H1 (cell line): Measurements from ENCODE around the gene STAM2. TPM values are rescaled to one million over a fixed set of nuclear protein-coding genes. Genes with fewer than 3 reads are reported as not detected.
A peak's percentile ranks its signal among the peaks of the same experiment; 100 is the strongest.

Experiments
- CTCF ChIA-PET: fragments of 300-600 bp; sonication (Branson Sonifier 250); formaldehyde crosslinking; loops from one replicate; lab custom pipeline; 2021; ENCODE audit not compliant: partially characterized antibody; lab: Charles Lee
- POLR2A ChIA-PET: fragments of 300-600 bp; sonication (Branson Sonifier 250); formaldehyde crosslinking; loops from one replicate; lab custom pipeline; 2021; ENCODE audit warnings: inconsistent platforms; ENCODE audit not compliant: partially characterized antibody; lab: Charles Lee
- DNase-seq, 2 experiments: peaks; one replicate each; pipeline versions ENCODE4 v3.0.0 to v3.0.0-alpha.2; 2010 to 2022; ENCODE audit warnings: low spot score in 2 of 2, low read depth in 1 of 2, mixed read lengths in 1 of 2
- FAIRE-seq: peaks from 2 replicates; lab custom pipeline; 2011; peaks lifted over from hg19 to GRCh38; lab: Jason Lieb, UNC
- H2AFZ ChIP-seq: 2 replicates; pipeline ENCODE4 v1.8.1; 2012; ENCODE audit warnings: low read length, inconsistent platforms
- H2AK5ac ChIP-seq: 2 replicates; pipeline ENCODE4 v1.6.1; 2013; ENCODE audit warnings: low read depth, low read length
- H2BK120ac ChIP-seq: replicated peaks from 2 replicates; pipeline ENCODE3; 2013; ENCODE audit warnings: low read depth, low read length, inconsistent platforms
- H2BK12ac ChIP-seq: 2 replicates; pipeline ENCODE4 v1.6.1; 2013; ENCODE audit warnings: low read depth, low read length
- H2BK15ac ChIP-seq: 2 replicates; pipeline ENCODE4 v1.6.1; 2013; ENCODE audit warnings: low read length
- H2BK20ac ChIP-seq: 2 replicates; pipeline ENCODE4 v1.6.1; 2013; ENCODE audit warnings: low read length
- H2BK5ac ChIP-seq: 2 replicates; pipeline ENCODE4 v1.6.1; 2013; ENCODE audit warnings: low read depth, low read length
- H3K14ac ChIP-seq: 2 replicates; pipeline ENCODE4 v1.6.1; 2013; ENCODE audit warnings: inconsistent platforms; ENCODE audit not compliant: insufficient read length
- H3K18ac ChIP-seq: 2 replicates; pipeline ENCODE4 v1.6.1; 2013; ENCODE audit warnings: low read length; ENCODE audit errors: extremely low read depth
- H3K23ac ChIP-seq: 2 replicates; pipeline ENCODE4 v1.6.1; 2013; ENCODE audit warnings: inconsistent platforms; ENCODE audit not compliant: insufficient read length
- H3K23me2 ChIP-seq: 2 replicates; pipeline ENCODE4 v1.6.1; 2013; ENCODE audit warnings: low read depth, low read length
- H3K27ac ChIP-seq: 2 replicates; pipeline ENCODE4 v1.6.1; 2011; ENCODE audit warnings: low read depth, low read length, inconsistent platforms
- H3K27me3 ChIP-seq, 4 experiments: replicated peaks in 1 of 4; 1 replicate in 1 of 4; 2 replicates in 3 of 4; pipeline versions ENCODE4 v1.6.1 to v1.8.1; 2011 to 2013; ENCODE audit warnings: low read length in 3 of 4, mild to moderate bottlenecking in 3 of 4, inconsistent platforms in 2 of 4, mixed read lengths in 2 of 4, moderate library complexity in 1 of 4; ENCODE audit not compliant: control insufficient read depth in 3 of 4, insufficient read depth in 3 of 4; ENCODE audit errors: extremely low read depth in 1 of 4
- H3K36me3 ChIP-seq, 4 experiments: 2 replicates each; pipeline versions ENCODE4 v1.6.1 to v1.8.1; 2011 to 2013; ENCODE audit warnings: mild to moderate bottlenecking in 4 of 4, low read length in 3 of 4, moderate library complexity in 2 of 4, control low read depth in 1 of 4, inconsistent platforms in 1 of 4; ENCODE audit not compliant: insufficient read depth in 4 of 4, control insufficient read depth in 2 of 4
- H3K4ac ChIP-seq: replicated peaks from 2 replicates; pipeline ENCODE3; 2013; ENCODE audit warnings: low read length, low read depth, mixed read lengths, inconsistent platforms; ENCODE audit not compliant: insufficient read length
- H3K4me1 ChIP-seq, 4 experiments: replicated peaks in 1 of 4; 1 replicate in 1 of 4; 2 replicates in 3 of 4; pipeline versions ENCODE4 v1.6.1 to v1.8.1; 2011 to 2013; ENCODE audit warnings: low read length in 3 of 4, inconsistent platforms in 2 of 4, mixed read lengths in 1 of 4; ENCODE audit not compliant: insufficient read depth in 4 of 4, control insufficient read depth in 3 of 4
- H3K4me2 ChIP-seq, 2 experiments: 2 replicates each; pipeline versions ENCODE4 v1.6.1 to v1.8.1; 2011 to 2013; ENCODE audit warnings: low read depth in 2 of 2, low read length in 2 of 2, control low read depth in 1 of 2, inconsistent platforms in 1 of 2, mild to moderate bottlenecking in 1 of 2; ENCODE audit not compliant: insufficient read depth in 1 of 2
- H3K4me3 ChIP-seq, 4 experiments: fragments of 200-600, 300-600 bp in 1 of 4; sonication (generic), shearing (Covaris generic), sonication (Bioruptor Twin) in 1 of 4; 2 replicates each; pipeline versions ENCODE4 v1.5.1 to v1.8.1; 2011 to 2016; ENCODE audit warnings: low read length in 4 of 4, low read depth in 3 of 4, control low read depth in 2 of 4, inconsistent platforms in 2 of 4, mild to moderate bottlenecking in 2 of 4, mixed read lengths in 1 of 4, moderate library complexity in 1 of 4; ENCODE audit not compliant: insufficient read depth in 2 of 4; ENCODE audit errors: extremely low read depth in 1 of 4
- H3K56ac ChIP-seq: replicated peaks from 2 replicates; pipeline ENCODE3; 2013; ENCODE audit warnings: low read depth, mild to moderate bottlenecking, mixed read lengths, low read length, inconsistent platforms; ENCODE audit not compliant: insufficient read length
- H3K79me1 ChIP-seq: 2 replicates; pipeline ENCODE4 v1.6.1; 2013; ENCODE audit warnings: low read depth, low read length, control low read depth
- H3K79me2 ChIP-seq, 2 experiments: 2 replicates each; pipeline versions ENCODE4 v1.6.1 to v1.8.1; 2012 to 2013; ENCODE audit warnings: low read length in 2 of 2, mild to moderate bottlenecking in 2 of 2, inconsistent platforms in 1 of 2; ENCODE audit not compliant: insufficient read depth in 2 of 2, control insufficient read depth in 1 of 2
- H3K9ac ChIP-seq, 4 experiments: replicated peaks in 1 of 4; 1 replicate in 1 of 4; 2 replicates in 3 of 4; pipeline versions ENCODE4 v1.6.1 to v1.8.1; 2011 to 2013; ENCODE audit warnings: low read depth in 3 of 4, low read length in 3 of 4, control low read depth in 2 of 4, mild to moderate bottlenecking in 2 of 4, moderate library complexity in 2 of 4, inconsistent platforms in 1 of 4; ENCODE audit errors: extremely low read depth in 1 of 4
- H3K9me3 ChIP-seq, 2 experiments: 2 replicates each; pipeline versions ENCODE4 v1.6.1 to v1.8.1; 2012 to 2013; ENCODE audit warnings: mild to moderate bottlenecking in 2 of 2, moderate library complexity in 2 of 2, control low read depth in 1 of 2, inconsistent platforms in 1 of 2, low read depth in 1 of 2, low read length in 1 of 2, mixed read lengths in 1 of 2; ENCODE audit not compliant: insufficient read depth in 2 of 2
- H4K20me1 ChIP-seq, 2 experiments: replicated peaks in 1 of 2; 2 replicates each; pipeline versions ENCODE3 to v1.8.1; 2011 to 2013; ENCODE audit warnings: inconsistent platforms in 2 of 2, low read length in 2 of 2, mild to moderate bottlenecking in 1 of 2; ENCODE audit not compliant: insufficient read depth in 2 of 2, control insufficient read depth in 1 of 2
- H4K5ac ChIP-seq: 2 replicates; pipeline ENCODE4 v1.6.1; 2013; ENCODE audit warnings: low read length, low read depth, mixed read lengths, inconsistent platforms; ENCODE audit not compliant: insufficient read length
- H4K8ac ChIP-seq: 2 replicates; pipeline ENCODE4 v1.8.0; 2013; ENCODE audit warnings: mild to moderate bottlenecking, moderate library complexity, low read length, inconsistent platforms; ENCODE audit not compliant: insufficient read depth; ENCODE audit errors: extremely low read depth
- H4K91ac ChIP-seq: replicated peaks from 2 replicates; pipeline ENCODE3; 2013; ENCODE audit warnings: low read length, mixed read lengths, inconsistent platforms; ENCODE audit not compliant: insufficient read length
- RAD21 ChIP-seq, 2 experiments: IDR thresholded peaks in 1 of 2; conservative IDR thresholded peaks in 1 of 2; 2 replicates each; pipeline ENCODE4 v1.6.1; 2011; ENCODE audit warnings: low read depth in 2 of 2, low read length in 2 of 2, improper control_type of control experiment in 1 of 2, inconsistent platforms in 1 of 2, mild to moderate bottlenecking in 1 of 2, moderate library complexity in 1 of 2
- SIX5 ChIP-seq: IDR thresholded peaks from 2 replicates; pipeline ENCODE4 v1.6.1; 2011; ENCODE audit warnings: mild to moderate bottlenecking, low read depth, low read length
- WGBS, 2 experiments: shearing (Covaris generic) in 1 of 2; methylation state at CpG; one replicate each; pipeline versions ENCODE4 v1.1.6 to v1.1.7; 2013 to 2015; ENCODE audit warnings: low lambda C conversion rate in 2 of 2, mixed read lengths in 2 of 2, inconsistent platforms in 1 of 2, low coverage in 1 of 2, missing lambda C conversion rate in 1 of 2; ENCODE audit not compliant: insufficient replicate concordance in 2 of 2, insufficient coverage in 1 of 2, insufficient read length in 1 of 2; ENCODE audit errors: extremely low coverage in 1 of 2, missing lambda C conversion rate in 1 of 2; 5-methylcytosine and 5-hydroxymethylcytosine counted together
- polyA plus RNA-seq, 7 experiments: library from polyadenylated mRNA; depleted of rRNA in 3 of 7; stranded (reverse) in 5 of 7; unstranded in 2 of 7; fragments of >200 nt in 5 of 7; fragments of 200-250 nt in 2 of 7; gene quantifications; 1 replicate in 5 of 7; 2 replicates in 1 of 7; 4 replicates in 1 of 7; pipeline versions ENCODE4 v1.2.1 to v1.2.3, GENCODE V29; 2011 to 2013; ENCODE audit warnings: missing spikeins in 2 of 7, mixed read lengths in 2 of 7
- total RNA-seq: library from RNA; stranded (reverse); fragmentation: NEBNext Ultra II Directional; extraction: Animal tissue kit (Norgen Biotek cat#: 25700); gene quantifications from 2 replicates; pipeline ENCODE4 v1.2.1, GENCODE V29; 2021
- TF ChIP-seq, protein P1 (sequence below), 3 experiments: IDR thresholded peaks; 1 replicate in 2 of 3; 2 replicates in 1 of 3; pipeline versions ENCODE4 v1.5.1 to v1.6.1; 2011; ENCODE audit warnings: low read length in 3 of 3, mild to moderate bottlenecking in 3 of 3, inconsistent platforms in 2 of 3, low read depth in 1 of 3, moderate library complexity in 1 of 3; ENCODE audit not compliant: insufficient read depth in 1 of 3; ENCODE audit errors: control extremely low read depth in 1 of 3

Gene STAM2
- total and polyA plus RNA-seq, 2 of the 8 experiments (the other 6 are each of a cell fraction or from before 2014, with no cell fraction given): 5.4 to 9.4 TPM

DNA sequence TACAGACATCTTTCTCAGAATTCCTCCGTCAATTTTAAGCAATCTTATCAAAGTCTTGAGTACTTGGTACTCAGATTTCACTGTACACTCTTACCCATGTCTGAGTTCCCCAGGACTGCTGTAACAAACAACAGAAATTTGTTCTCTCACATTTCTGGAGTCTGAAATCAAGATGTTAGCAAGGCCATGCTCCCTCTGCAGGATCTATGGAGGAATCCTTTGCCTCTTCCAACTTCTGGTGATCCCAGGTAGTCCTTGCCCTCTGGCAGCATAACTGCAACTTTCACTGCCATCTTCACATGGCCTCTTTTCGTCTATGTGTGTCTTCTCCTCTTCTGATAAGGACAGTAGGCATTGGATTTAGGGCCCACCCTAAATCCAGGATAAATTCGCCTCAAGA, 59.6 kb downstream of the STAM2 start:
- Histone ChIP-seq H2BK120ac (no peak overlapping the region), H3K27ac (no peak overlapping the region), H3K79me2 (no peaks in the 10 kb centered on the region), H3K23ac (no peak overlapping the region), H3K9me3 (no peaks in the 10 kb centered on the region), H2BK12ac (no peak overlapping the region), H3K4me2 (no peak overlapping the region), H3K79me1 (no peaks in the 10 kb centered on the region), H4K91ac (no peak overlapping the region), H3K4me1 (peaks cover 0 to 5% (median 3%) of the 10 kb centered on the region in 4 experiments; a peak in 3 of 7 replicates), H4K20me1 (no peaks in the 10 kb centered on the region), H3K27me3 (no peaks in the 10 kb centered on the region), H3K36me3 (no peaks in the 10 kb centered on the region), H3K56ac (no peak overlapping the region), H3K4ac (no peak overlapping the region), H2BK15ac (no peak overlapping the region), H3K9ac (no peak overlapping the region), H3K14ac (no peak overlapping the region), H2BK20ac (no peak overlapping the region), H3K18ac (no peak overlapping the region), H2AFZ (no peak overlapping the region), H4K8ac (no peak overlapping the region), H2AK5ac (no peak overlapping the region), H3K4me3 (no peak overlapping the region), H4K5ac (no peak overlapping the region), H2BK5ac (no peak overlapping the region), H3K23me2 (no peaks in the 10 kb centered on the region)
- FAIRE-seq (no peak), DNase-seq (no peak)
- 86% methylated on average over 3 of the region's 3 CpGs; no CpG with 5 or more reads in 1 of the 2 experiments for WGBS, 2 experiments
- CTCF ChIA-PET: interaction anchor here (0.7 to 1.0 kb wide), 2 partner anchors 10 to 12 kb away, joined by 3 read pairs; no protein-coding TSS in a partner anchor
- TF ChIP-seq, protein P1, sequence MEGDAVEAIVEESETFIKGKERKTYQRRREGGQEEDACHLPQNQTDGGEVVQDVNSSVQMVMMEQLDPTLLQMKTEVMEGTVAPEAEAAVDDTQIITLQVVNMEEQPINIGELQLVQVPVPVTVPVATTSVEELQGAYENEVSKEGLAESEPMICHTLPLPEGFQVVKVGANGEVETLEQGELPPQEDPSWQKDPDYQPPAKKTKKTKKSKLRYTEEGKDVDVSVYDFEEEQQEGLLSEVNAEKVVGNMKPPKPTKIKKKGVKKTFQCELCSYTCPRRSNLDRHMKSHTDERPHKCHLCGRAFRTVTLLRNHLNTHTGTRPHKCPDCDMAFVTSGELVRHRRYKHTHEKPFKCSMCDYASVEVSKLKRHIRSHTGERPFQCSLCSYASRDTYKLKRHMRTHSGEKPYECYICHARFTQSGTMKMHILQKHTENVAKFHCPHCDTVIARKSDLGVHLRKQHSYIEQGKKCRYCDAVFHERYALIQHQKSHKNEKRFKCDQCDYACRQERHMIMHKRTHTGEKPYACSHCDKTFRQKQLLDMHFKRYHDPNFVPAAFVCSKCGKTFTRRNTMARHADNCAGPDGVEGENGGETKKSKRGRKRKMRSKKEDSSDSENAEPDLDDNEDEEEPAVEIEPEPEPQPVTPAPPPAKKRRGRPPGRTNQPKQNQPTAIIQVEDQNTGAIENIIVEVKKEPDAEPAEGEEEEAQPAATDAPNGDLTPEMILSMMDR (IDR thresholded peaks at IDR 0.05; ENCODE audit: control extremely low read depth in 1 of 3, insufficient read depth in 1 of 3, low read depth in 1 of 3, low read length in 3 of 3): peak in 1 of 3 experiments; percentile 57; a peak in 1 of 4 replicates
- TF ChIP-seq SIX5 (no peak), RAD21 (IDR thresholded peaks at IDR 0.05 in 1 of 2, conservative IDR thresholded peaks at IDR 0.05 in 1 of 2; ENCODE audit: low read depth in 2 of 2, low read length in 2 of 2) (peak; percentile 36 to 53; a peak in 2 of 4 replicates)
- POLR2A ChIA-PET: interaction anchor here (0.7 kb wide), 1 partner anchor 77 kb away, joined by 3 read pairs; no protein-coding TSS in a partner anchor
